Stimulated activated CD8-positive, alpha-beta memory T cell treated with anti-CD3 and anti-CD28 coated beads, Interleukin-4, amount 100 ng/mL, for 1 hour (primary cell): ENCODE data around the gene JCHAIN.

ENCODE experiments used
- DNase-seq, 2 donors: peaks; one replicate each; pipeline ENCODE4 v3.0.0-alpha.2; 2020; ENCODE audit warnings: low read depth in 2 of 2, low spot score in 1 of 2

Gene JCHAIN

GRCh38 chr4:70640192-70640591 lies 26.1 kb downstream of the JCHAIN start:
- DNase-seq, result no peak

DNA sequence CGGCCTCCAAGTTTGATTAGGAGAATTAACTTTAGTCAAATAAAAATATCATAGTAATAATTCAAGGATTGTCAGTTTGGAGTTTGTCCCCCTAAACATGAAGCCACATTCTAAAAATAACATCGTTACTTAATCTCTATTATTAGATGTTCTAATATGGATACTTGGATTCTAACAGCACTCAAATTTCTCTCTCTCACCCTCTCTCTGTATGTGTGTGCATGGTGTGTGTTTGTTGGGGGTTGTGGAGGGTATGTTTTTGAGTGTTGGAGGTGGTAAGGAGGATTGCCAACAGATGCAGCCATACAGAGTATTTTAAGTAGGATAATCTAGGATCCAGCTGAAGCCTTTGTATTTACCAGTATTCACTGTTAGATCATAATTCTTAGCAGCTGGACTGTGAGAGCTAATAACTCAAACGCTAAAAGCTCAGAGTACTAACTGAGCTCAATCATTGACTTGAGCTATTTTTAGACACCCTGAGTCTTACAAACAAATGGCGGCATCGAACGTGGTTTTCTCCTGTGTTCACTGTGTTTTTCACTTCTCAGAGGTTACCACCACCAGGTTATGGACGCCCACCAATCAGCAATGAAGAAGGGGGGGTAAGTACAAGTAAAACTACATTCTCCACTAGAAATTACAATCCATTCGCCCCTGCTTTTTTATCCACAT lies 28.9 kb downstream of the JCHAIN start:
- no peak for DNase-seq

- DNase-seq, result no peak
These were observed 31.8 kb downstream of the JCHAIN start for GRCh38 chr4:70634482-70634881.

DNA sequence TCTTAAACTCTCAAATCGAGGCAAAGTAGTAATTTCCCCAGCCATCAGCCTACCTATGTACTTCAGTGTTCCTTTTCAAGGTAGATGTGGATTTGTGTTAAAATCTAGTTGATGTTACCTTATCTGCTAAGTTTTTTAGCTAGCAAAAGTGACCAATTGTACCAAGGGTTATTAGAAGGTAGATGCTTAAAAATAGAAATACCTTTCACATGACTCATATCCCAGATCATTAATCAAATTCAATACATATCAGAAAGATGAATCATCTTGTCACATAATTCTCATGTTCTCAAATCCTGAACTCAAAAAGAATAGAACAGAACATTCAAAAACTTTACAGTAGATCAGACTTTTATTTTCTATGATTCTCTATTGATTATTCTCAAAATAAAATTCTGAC lies 34.3 kb downstream of the JCHAIN start:
- no peak for DNase-seq

GRCh38 chr4:70630162-70630561 lies 36.1 kb downstream of the JCHAIN start:
- DNase-seq, result no peak

DNA sequence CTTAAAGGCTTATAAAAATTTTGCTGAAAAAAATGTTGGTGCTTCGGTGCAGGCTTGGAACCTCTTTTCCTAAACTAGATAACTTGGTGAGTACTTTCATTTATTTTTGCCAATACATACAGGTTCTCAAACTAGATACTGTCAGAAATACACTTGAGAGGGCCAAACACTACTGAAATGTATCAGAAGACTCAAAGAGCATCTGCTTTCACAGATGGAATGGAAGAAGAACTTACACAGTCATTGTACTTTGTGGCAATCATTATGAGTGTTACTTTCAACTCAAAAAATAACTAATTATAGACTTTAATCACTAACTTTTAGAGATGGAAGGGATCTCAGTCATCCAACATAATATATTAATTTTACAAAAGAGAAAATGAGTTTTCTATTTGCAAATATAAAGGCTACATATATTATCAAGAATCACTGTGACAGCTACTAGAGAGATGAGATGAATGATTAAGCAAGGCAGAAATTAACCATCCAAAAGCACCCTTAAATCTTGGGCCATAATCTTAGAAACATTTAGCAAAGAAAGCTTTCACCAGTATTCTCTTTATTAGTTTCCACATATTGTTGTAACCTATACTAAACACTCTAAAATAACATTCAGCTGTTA lies 36.7 kb downstream of the JCHAIN start:
- DNase-seq, result no peak

DNA sequence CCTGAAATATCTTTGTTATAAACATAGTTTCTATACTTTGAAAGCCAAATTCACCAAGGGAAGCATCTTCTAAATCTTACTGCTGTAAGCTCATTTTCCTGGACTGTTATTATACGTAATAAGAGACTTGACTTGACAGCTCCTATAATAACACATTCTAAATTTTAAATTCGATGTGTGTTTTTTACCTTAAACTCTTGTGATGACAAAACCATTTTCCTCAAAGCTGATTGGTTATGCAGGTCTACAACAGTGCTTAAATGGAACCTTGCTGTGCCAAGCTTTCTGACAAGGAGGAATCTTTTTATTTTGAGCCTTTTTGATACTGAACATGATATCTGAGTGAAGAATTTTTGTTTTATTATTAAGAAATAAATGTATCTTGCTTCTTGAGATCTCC lies 37.9 kb downstream of the JCHAIN start, which contains the start of gene ENAM:
ENAM (plus strand) TSS at position 301 of the 400 bp plus-strand sequence. CDS start 757 bp downstream, outside the sequence.
- DNase-seq, result no peak

DNA sequence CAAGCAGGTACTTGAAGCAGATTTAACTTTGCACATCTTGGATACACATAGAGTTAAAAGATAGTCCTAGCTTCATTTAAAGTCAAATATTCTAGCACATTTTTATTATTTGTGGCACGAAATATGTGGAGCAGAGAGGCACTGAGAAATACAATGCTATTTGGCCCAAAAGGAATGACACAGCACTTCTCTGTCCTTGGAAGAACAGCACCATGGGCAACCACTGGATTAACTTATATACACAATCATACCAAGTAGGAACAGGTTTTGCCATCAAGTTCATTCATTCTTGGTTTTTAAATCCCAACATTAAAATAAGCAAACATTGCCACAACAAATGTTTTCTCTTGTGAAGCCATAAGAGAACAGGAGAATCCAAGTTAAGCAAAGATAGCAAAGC lies 38.7 kb downstream of the JCHAIN start:
- DNase-seq, result no peak

DNA sequence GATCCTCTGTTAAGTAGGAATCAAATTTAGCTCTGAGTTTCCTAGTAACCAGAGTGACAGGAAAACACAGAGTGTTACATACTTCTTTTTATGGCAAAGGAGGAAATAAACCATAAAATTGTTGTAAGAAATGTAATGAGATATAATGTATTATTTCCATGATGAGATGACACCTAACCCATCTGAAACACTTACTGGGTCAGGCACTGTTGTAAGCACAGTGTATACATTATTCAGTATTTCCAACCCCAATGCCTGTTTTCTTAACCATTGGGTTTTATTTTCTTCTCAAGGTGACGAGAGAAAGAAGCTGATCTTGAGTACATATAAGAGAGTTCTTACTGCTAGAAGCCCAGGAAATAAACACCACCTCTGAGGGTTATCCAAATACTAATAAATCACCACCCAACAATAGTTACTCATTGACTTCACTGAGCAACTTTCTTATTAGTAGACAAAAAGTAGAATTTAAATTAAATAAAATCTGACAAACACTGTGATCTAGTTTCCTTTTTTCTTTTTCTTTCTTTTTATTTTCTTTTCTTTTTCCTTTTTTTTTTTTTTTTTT lies 42.0 kb downstream of the JCHAIN start:
- DNase-seq, result no peak

DNA sequence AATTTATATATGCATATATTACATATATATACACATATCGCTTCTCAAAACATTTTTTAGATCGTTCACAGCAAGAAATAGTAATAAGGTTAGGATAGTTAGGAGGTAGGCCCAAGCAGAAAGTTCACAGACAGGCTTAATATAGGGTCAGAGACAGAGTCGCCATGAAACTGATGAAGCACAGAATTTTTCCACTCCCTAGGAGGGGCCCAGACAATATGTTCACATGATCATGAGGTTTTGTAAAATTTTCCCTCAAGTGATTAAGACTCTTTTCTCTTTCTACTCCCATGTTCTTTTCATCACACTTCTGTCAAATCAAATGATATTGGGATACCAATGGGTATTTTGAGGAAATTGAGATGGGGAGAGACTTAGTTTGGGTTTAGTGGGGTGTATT lies 43.0 kb downstream of the JCHAIN start:
- no peak for DNase-seq

DNA sequence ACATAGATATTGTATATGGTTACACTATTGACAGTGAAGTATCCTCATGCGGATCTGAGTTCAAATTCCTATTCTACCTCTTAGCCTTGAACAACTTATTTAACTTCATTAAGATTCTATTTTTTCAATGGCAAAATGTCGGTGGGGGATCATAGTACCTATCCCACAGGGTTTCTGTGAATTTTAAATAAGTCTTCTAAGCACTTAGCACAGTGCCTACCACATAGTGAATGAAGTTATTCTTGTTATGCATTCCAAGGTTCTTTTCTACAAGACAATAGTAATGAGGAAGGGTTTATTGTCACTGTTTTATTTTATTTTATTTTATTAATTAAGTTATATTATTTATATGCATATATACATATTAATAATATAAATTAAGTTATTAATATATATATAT lies 46.5 kb downstream of the JCHAIN start:
- no peak for DNase-seq

- no peak for DNase-seq
These were observed 47.0 kb downstream of the JCHAIN start for GRCh38 chr4:70619288-70619687.

GRCh38 chr4:70614184-70614555 lies 52.1 kb downstream of the JCHAIN start:
- no peak for DNase-seq

DNA sequence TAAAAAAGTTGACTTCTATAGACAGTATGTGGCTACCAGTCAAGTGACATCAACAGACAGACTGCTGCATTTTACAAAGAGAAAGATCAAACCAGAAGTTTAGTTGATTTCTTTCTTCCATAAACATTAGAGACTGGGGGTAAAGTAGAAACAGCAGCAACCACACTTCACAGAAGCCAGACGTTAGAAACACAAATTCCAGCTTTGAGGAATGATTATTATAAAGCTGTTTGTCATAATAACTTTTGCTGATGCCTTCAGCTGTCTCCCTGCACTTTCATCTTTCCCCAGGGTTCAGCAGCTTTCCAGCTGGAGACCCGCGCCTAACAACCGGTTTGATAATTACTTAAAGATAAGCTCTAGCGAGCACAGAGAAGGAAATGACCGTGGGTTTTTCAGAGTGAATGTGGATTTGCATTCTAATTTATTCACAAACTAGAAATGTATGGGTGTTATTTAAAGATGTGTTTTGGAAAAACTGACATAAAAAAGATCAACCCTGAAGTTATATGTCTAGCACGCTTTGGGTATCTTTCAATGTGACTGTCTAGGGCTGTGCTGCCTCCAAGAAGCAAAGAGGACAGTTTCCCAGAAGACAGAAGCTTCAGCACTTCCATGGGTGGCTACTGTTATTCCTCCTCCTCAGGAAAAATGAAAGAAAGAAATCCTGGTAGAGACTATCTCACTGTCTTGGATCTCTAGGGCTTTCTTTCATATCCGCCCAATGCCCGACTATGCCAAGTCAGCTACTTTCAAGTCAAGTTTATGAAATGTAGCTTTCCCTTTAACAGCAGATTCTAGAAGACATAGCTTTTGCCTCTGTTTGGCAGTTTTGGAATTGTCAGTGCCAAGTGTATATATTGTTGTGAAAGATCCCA lies 52.8 kb downstream of the JCHAIN start:
- no peak for DNase-seq

GRCh38 chr4:70608324-70608723 lies 58.0 kb downstream of the JCHAIN start:
- DNase-seq, result no peak

GRCh38 chr4:70607334-70607853 lies 58.9 kb downstream of the JCHAIN start:
- DNase-seq, result no peak

GRCh38 chr4:70606459-70606858 lies 59.8 kb downstream of the JCHAIN start:
- no peak for DNase-seq
